Osteoblast (primary cell): Measurements from ENCODE around the gene CCL2. TPM values are rescaled to one million over a fixed set of nuclear protein-coding genes. Genes with fewer than 3 reads are reported as not detected.

ENCODE experiments used
- DNase-seq: peaks from one replicate; pipeline ENCODE4 v3.0.0; 2011; ENCODE audit warnings: low spot score, mixed read lengths; ENCODE audit not compliant: insufficient read length; ENCODE audit errors: missing footprints
- H2AFZ ChIP-seq: 2 replicates; pipeline ENCODE4 v1.6.0; 2011; ENCODE audit warnings: mild to moderate bottlenecking, low read length
- H3K27ac ChIP-seq: 2 replicates; pipeline ENCODE4 v1.5.1; 2011; ENCODE audit warnings: mild to moderate bottlenecking, low read depth, low read length, moderate library complexity
- H3K27me3 ChIP-seq: 2 replicates; pipeline ENCODE4 v1.6.0; 2012; ENCODE audit warnings: mild to moderate bottlenecking, control low read depth, inconsistent platforms, low read length, moderate library complexity; ENCODE audit not compliant: insufficient read depth
- H3K36me3 ChIP-seq: 2 replicates; pipeline ENCODE4 v1.5.1; 2011; ENCODE audit warnings: mild to moderate bottlenecking, low read length, control low read depth, moderate library complexity; ENCODE audit not compliant: insufficient read depth
- H3K4me1 ChIP-seq: 2 replicates; pipeline ENCODE4 v1.5.1; 2011; ENCODE audit warnings: mild to moderate bottlenecking, low read length, control low read depth, moderate library complexity; ENCODE audit not compliant: insufficient read depth
- H3K4me2 ChIP-seq: 2 replicates; pipeline ENCODE4 v1.6.0; 2011; ENCODE audit warnings: mild to moderate bottlenecking, low read length; ENCODE audit not compliant: insufficient read depth
- H3K4me3 ChIP-seq: fragments of 200-600 bp; sonication (generic); 3 replicates; pipeline ENCODE4 v1.5.1; 2012; ENCODE audit warnings: mild to moderate bottlenecking, low read length, inconsistent platforms; ENCODE audit not compliant: insufficient read depth
- H3K79me2 ChIP-seq: 2 replicates; pipeline ENCODE4 v1.6.0; 2012; ENCODE audit warnings: mild to moderate bottlenecking, low read length, control low read depth, inconsistent platforms; ENCODE audit not compliant: insufficient read depth
- H3K9me3 ChIP-seq: 2 replicates; pipeline ENCODE4 v1.5.1; 2011; ENCODE audit warnings: low read depth, low read length, control low read depth
- H4K20me1 ChIP-seq: 2 replicates; pipeline ENCODE4 v1.6.0; 2012; ENCODE audit warnings: mild to moderate bottlenecking, low read length, control low read depth; ENCODE audit not compliant: insufficient read depth
- total RNA-seq: library from RNA; depleted of rRNA; stranded (reverse); fragments of >200 nt; gene quantifications from 2 replicates; pipeline ENCODE4 v1.2.3, GENCODE V29; 2012
- TF ChIP-seq, protein P1 (sequence below): IDR thresholded peaks from 2 replicates; pipeline ENCODE4 v1.5.1; 2011; ENCODE audit warnings: mild to moderate bottlenecking, low read depth, low read length, moderate library complexity; ENCODE audit errors: extremely low read depth

Gene CCL2
- total RNA-seq, 1 donor = 70.9 TPM

DNA sequence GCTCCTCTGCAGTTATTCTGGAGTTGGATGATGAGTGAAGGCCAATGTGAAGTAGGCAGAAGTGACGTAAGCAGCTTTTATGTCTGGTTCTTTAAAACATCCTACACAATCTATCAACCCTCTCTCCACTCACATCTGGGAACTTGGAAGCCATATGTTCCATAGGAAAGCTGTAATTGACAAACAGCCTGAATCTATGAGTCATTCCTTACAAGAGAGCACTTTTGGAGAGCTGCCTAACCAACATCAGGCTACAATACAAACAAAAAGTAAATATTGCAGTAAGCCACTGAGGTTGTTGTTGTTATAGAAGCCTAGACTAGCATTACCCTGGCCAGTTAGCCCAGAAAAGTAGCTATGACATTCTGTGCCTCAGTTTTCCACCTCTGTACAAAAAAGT, 20.8 kb downstream of the CCL2 start:
- TF ChIP-seq, protein P1, sequence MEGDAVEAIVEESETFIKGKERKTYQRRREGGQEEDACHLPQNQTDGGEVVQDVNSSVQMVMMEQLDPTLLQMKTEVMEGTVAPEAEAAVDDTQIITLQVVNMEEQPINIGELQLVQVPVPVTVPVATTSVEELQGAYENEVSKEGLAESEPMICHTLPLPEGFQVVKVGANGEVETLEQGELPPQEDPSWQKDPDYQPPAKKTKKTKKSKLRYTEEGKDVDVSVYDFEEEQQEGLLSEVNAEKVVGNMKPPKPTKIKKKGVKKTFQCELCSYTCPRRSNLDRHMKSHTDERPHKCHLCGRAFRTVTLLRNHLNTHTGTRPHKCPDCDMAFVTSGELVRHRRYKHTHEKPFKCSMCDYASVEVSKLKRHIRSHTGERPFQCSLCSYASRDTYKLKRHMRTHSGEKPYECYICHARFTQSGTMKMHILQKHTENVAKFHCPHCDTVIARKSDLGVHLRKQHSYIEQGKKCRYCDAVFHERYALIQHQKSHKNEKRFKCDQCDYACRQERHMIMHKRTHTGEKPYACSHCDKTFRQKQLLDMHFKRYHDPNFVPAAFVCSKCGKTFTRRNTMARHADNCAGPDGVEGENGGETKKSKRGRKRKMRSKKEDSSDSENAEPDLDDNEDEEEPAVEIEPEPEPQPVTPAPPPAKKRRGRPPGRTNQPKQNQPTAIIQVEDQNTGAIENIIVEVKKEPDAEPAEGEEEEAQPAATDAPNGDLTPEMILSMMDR = no peak
- H3K4me2 ChIP-seq = no peak overlapping the region

DNA sequence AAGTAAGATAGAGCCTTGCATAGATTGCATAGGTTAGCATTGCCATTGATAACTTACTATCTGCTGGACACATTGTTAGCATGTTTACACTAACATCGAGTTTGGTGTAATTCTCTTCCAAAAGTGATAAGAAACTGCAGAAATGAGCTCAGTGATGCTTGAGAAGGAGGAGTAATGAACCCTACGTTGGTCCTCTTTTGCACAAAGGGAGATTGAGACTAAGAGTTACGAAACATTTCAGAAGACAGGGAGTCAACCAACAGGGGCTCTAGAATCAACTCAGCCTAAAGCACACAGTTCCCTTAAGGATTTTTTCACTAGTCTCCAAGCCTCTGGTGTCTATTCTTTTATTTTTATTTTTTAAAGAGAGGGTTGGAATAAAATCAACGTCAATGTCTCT, 21.7 kb downstream of the CCL2 start:
- Histone ChIP-seq H3K9me3 (no peaks in the 10 kb centered on the region), H3K79me2 (no peaks in the 10 kb centered on the region), H3K27ac (no peak overlapping the region), H4K20me1 (no peaks in the 10 kb centered on the region), H3K4me1 (peaks cover 7% of the 10 kb centered on the region), H3K27me3 (no peaks in the 10 kb centered on the region), H3K4me2 (no peak overlapping the region), H3K4me3 (no peak overlapping the region), H3K36me3 (no peaks in the 10 kb centered on the region), H2AFZ (no peak overlapping the region)
- TF ChIP-seq, protein P1 = no peak
- no peak for DNase-seq

More for the DNA sequence above, 20.8 kb downstream of the CCL2 start:
- peak; percentile 76 for DNase-seq
- Histone ChIP-seq H3K36me3 (no peaks in the 10 kb centered on the region), H3K27me3 (no peaks in the 10 kb centered on the region), H3K4me1 (peaks cover 7% of the 10 kb centered on the region), H3K9me3 (no peaks in the 10 kb centered on the region), H3K4me3 (no peak overlapping the region), H3K27ac (no peak overlapping the region), H4K20me1 (no peaks in the 10 kb centered on the region), H2AFZ (no peak overlapping the region), H3K79me2 (no peaks in the 10 kb centered on the region)

DNA sequence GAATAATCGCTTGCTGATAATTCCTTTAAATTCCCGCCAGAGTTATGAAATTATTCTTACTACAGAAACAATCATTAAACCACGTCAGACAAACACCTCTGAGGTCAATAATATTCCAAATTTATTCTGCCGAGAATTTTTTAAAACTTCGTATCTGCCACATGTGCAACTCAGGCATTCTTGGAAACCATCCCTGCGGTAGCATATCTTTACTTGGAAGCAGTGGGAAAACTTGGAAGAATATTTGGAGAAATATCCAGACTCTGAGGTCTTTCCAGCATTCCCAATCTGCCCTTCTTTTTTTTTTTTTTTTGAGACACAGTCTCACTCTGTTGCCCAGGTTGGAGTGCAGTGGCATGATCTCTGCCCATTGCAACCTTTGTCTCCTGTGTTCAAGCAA, 28.5 kb downstream of the CCL2 start:
- H3K79me2 ChIP-seq = no peaks in the 10 kb centered on the region
- no peaks in the 10 kb centered on the region for H4K20me1 ChIP-seq
- H3K27ac ChIP-seq = no peak overlapping the region
- no peak for DNase-seq
- H3K4me3 ChIP-seq = no peak overlapping the region
- H3K9me3 ChIP-seq = no peaks in the 10 kb centered on the region
- peaks cover 9% of the 10 kb centered on the region for H3K4me1 ChIP-seq
- H3K4me2 ChIP-seq = no peak overlapping the region
- no peaks in the 10 kb centered on the region for H3K36me3 ChIP-seq
- TF ChIP-seq, protein P1 = no peak
- H2AFZ ChIP-seq = no peak overlapping the region
- H3K27me3 ChIP-seq = no peaks in the 10 kb centered on the region

DNA sequence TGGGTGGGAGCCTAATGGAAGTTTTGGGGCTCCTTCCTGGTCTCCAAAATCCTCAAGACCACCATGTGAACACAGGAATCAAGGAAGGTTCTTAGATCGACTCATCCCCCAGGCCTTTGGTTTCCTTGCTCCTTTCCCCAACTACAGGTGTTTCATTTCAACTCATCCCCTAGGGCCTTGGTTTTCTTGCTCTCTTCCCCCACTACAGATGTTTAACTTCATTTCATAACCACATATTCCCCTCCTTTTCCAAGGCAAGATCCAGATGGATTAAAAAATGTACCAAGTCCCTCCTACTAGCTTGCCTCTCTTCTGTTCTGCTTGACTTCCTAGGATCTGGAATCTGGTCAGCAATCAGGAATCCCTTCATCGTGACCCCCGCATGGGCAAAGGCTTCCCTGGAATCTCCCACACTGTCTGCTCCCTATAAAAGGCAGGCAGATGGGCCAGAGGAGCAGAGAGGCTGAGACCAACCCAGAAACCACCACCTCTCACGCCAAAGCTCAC, 30.3 kb downstream of the CCL2 start, which contains the start of gene CCL11:
Gene CCL11, plus strand, starts transcription at position 457 of the 507 bp plus-strand sequence. CDS start 67 bp downstream, outside the sequence.
- Histone ChIP-seq H3K4me1 (peaks cover 9% of the 10 kb centered on the region), H3K27me3 (no peaks in the 10 kb centered on the region), H3K36me3 (no peaks in the 10 kb centered on the region), H4K20me1 (no peaks in the 10 kb centered on the region), H2AFZ (no peak within 1 kb of the TSS), H3K79me2 (no peaks in the 10 kb centered on the region), H3K9me3 (no peaks in the 10 kb centered on the region), H3K4me3 (no peak within 1 kb of the TSS), H3K4me2 (no peak within 1 kb of the TSS), H3K27ac (no peak within 1 kb of the TSS)
- TF ChIP-seq, protein P1 = no peak
- no peak for DNase-seq
